Hematopoietic multipotent progenitor cell treated with erythropoietin and hydrocortisone succinate and interleukin-3 and kit ligand, for 8 days (in vitro differentiated cells): ENCODE results near the gene MCM10.
"Not testable (repeated sequence)": the region's sequence is repeated elsewhere in the genome, so short reads cannot be mapped to it uniquely, and the experiment has no call there.

ENCODE experiments used
- DNase-seq: peaks from one replicate; pipeline ENCODE4 v3.0.0-alpha.2; 2015

The MCM10 gene

DNA sequence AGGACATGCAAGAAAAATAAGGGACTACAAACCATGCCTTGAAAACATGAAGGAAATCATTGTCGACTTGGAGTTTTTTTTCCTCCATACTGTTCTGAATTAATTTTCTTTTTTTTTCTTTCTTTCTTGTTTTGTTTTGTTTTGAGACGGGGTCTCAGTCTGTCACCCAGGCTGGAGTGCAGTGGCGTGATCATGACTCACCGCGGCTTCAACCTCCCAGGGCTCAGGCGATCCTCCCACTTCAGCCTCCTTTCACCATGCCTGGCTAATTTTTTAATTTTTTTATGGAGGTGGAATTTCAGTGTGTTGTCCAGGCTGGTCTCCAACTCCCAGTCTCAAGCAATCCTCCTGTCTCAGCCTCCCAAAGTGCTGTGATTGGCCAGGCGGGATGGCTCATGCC, 61.2 kb downstream of the MCM10 start:
- no peak for DNase-seq

- DNase-seq: no peak
Measured at GRCh38 chr10:13223241-13223640, 61.9 kb downstream of the MCM10 start.

- no peak for DNase-seq
Measured at GRCh38 chr10:13224210-13224995, 63.0 kb downstream of the MCM10 start.

DNA sequence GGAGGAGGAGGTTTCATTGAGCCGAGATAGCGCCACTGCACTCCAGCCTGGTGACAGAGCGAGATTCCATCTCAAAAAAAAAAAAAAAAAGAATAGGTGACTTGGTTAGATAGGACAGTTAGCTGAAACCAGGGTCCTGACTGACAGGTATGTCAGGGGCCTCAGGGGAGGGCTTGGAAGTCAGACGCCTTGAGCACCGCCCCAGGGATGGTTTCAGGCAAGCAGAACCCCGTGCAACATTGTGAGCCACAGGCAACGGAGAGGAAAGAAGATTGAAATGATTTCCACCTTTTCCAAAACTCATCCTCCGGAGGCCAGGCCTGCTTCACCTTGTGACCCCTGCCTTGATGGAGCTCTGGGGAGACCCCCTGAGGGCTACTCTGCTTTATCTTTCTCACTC, 64.2 kb downstream of the MCM10 start:
- DNase-seq: no peak

DNA sequence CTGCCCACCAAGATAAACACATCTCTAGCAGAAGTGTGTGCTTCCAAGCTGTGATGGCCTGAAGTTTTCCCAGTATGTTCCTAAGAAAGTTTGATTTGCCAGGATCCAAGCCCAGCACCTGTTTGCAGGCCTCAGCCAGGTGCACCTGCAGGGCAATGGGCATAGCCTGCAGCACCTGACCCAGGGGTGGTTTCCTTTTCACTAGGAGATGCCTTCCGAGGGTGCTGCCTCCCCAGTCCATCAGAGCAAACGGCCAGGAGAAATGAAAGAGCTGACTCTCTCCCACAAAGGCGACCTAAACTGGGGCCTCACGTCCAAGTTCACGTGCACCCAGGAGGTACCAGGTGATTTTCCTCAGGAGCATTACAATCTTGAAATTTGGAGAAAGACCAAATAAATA, 65.7 kb downstream of the MCM10 start:
- no peak for DNase-seq

- DNase-seq: no peak
Measured at GRCh38 chr10:13231190-13231589, 69.8 kb downstream of the MCM10 start.

DNA sequence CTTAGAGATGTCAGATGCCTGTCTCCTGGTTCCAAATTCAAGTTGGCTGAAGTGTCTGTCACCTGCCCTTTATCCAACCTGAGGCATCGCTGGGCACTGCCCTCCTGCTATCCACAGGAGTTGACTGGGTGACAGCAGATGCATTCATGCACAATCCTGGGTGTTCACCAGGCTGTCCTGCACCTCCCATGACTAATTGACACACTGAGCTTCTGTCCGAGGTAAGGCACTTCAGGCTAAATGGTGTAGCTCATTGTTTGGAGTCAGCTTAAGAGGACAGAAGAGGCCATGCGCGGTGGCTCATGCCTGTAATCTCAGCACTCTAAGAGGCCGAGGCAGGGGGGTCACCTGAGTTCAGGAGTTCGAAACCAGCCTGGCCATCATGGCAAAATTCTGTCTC, 70.5 kb downstream of the MCM10 start:
- DNase-seq: no peak

GRCh38 chr10:13233358-13233757, 72.0 kb downstream of the MCM10 start:
- no peak for DNase-seq

DNA sequence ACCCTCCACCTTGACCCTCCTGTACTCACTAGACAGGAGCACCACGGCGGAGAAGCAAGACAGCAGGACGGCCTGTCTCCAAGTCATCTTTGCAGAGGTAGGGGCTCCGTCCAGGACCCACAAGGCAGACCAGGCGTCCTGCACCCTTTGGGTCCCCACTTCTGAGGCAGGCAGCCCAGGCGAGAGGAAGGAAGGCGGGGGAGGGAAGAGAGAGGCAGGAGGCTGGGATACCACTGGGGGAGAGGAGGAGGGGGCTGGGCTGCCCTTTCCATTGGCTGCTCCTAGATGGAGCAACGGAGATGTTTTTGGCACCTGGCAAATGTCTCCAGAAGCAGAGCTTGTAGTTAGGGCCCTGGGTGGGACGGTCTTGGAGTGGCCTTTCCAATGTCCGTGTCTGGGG, 72.8 kb downstream of the MCM10 start, which contains the start of gene UCMA:
Gene UCMA, minus strand, starts transcription at position 203 of the 400 bp plus-strand sequence. Its CDS starts 116 bp downstream, at position 87.
- no peak for DNase-seq

GRCh38 chr10:13234736-13235135, 73.4 kb downstream of the MCM10 start:
- not testable (repeated sequence) for DNase-seq

DNA sequence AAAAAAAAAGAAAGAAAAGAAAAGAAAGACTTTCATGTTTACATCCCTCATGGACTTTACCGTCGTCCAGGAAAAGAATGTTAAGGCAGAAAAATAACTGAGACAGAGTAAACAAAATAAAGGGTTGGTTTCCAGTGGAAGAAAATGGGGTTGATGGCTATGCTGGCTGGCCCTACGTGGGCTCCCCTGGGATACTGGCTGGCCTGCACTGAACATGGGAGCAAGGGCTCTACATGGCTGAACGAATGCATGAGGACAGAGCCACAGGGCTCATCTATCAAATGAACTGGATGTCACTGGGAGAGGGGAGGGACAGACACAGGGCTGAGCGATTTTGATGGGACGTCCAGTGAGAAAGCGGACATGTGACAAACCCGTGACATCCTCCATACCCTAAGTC, 75.3 kb downstream of the MCM10 start:
- no peak for DNase-seq

GRCh38 chr10:13238271-13239077, 77.1 kb downstream of the MCM10 start:
- DNase-seq: no peak

- DNase-seq: no peak
Measured at GRCh38 chr10:13239923-13240322, 78.6 kb downstream of the MCM10 start.

GRCh38 chr10:13241613-13242012, 80.3 kb downstream of the MCM10 start:
- DNase-seq: no peak

GRCh38 chr10:13242260-13242659, 80.9 kb downstream of the MCM10 start:
- DNase-seq: not testable (repeated sequence)

DNA sequence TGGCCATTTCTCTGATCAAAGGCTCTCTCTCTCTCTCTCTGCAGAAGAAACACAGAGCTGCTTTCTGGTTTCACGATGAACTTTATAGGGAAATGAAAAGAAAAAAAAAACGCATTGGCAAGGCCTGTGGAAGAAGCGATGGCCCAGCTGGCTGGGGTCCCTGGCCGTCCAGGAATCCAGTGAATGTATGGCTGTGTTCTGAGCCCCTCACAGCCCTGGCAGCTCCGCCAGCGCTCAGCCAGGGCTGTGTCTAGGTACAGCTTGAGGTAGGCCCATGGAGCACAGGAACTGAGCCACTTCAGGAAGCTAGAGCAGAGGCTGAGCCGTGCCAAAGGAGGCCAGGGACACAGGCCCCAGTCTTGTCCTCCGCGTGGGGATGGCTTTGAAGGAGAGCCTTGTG, 85.9 kb downstream of the MCM10 start:
- no peak for DNase-seq

DNA sequence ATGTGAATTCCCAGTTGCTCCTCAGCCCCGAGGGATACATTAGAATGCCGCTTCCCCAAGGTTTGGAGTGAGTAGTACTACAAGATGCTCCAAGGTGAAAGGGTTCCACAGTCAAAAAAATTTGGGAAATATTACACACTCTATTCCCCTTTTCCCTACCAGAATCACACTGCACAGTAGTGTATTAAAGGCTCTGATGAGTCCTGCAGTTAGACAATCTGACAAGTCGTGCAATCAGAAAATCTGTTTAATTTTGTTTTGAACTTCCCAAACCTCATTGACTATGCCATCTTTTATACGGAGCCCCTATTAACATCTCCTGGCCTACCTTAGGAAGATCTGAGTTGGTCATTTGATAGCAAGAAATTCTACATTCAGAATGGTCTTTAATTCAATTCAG, 86.4 kb downstream of the MCM10 start:
- DNase-seq: no peak

GRCh38 chr10:13253726-13254125, 92.4 kb downstream of the MCM10 start:
- no peak for DNase-seq

DNA sequence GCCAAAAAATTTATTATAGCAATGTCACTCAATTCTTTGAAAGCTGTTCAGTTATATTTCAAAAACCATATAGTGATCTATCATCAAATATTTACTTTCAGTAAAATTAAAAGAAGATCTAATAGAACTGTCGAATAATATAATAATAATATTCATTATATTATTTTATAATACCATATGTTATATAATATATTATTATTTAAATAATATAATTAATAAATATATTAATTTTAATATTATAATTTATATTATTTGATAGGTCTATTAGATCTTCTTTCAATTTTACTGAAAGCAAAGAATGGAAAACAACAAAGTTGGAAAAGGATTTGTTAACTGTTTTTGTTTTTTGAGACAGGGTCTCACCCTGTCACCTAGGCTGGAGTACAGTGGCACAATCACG, 95.3 kb downstream of the MCM10 start:
- DNase-seq: no peak

- DNase-seq: no peak
Measured at GRCh38 chr10:13257621-13258140, 96.3 kb downstream of the MCM10 start.
